Left renal pelvis (tissue), 4 donors: ENCODE results near the gene PSMD1. TPM values are rescaled to one million over a fixed set of nuclear protein-coding genes. Genes with fewer than 3 reads are reported as not detected.
"Not testable (repeated sequence)": the region's sequence is repeated elsewhere in the genome, so short reads cannot be mapped to it uniquely, and the experiment has no call there.

ENCODE experiments used
- DNase-seq, 4 donors: peaks; one replicate each; pipeline ENCODE4 v3.0.0-alpha.2; 2013; ENCODE audit warnings: low read depth in 4 of 4, low spot score in 3 of 4
- polyA plus RNA-seq, 4 donors: library from polyadenylated mRNA; unstranded; fragments of 120-200 nt; gene quantifications; one replicate each; pipeline ENCODE4 v1.2.1, GENCODE V29; 2013; ENCODE audit not compliant: insufficient read length in 4 of 4

Gene PSMD1
- polyA plus RNA-seq, 4 donors = 84.9 to 111 (median 102) TPM

DNA sequence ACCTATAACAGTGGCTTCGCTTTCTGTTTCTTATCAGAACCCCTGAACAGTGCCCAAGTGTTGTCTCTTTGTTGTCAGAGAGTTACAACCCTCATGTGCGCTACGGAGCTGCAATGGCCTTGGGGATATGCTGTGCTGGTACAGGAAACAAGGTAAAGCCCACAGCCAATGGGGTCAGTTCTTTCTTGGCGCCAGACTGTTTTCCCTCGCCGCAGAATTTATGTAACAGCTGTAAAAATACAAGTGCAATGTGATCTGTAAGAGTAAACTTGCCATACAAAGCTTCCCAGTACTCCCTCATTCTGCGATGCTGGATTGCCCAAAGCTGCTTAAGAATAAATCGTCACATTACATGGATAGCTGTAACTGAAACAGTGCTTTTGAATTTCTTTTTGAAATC is 82.0 kb downstream of the PSMD1 start:
- peak in 2 of 4 donors; percentile 67 to 81 for DNase-seq

DNA sequence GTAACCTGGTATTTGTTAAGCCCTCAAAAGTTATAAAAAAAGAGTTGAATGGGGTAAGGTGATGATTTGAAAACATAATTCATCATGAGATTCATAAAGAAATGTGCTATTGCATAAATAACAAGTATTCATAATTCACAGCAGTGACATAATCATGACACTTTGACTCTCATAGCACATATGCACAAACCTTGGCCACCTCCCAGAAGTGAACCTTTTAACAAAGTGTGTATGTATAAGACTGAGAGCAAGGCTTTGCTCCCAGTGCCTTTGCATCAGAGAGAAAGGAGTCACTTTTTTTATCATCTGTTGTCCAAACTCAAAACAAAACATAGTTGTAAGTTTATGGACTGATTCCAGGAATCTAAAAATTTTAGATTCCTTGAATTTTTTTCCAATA is 83.1 kb downstream of the PSMD1 start:
- no peak for DNase-seq

DNA sequence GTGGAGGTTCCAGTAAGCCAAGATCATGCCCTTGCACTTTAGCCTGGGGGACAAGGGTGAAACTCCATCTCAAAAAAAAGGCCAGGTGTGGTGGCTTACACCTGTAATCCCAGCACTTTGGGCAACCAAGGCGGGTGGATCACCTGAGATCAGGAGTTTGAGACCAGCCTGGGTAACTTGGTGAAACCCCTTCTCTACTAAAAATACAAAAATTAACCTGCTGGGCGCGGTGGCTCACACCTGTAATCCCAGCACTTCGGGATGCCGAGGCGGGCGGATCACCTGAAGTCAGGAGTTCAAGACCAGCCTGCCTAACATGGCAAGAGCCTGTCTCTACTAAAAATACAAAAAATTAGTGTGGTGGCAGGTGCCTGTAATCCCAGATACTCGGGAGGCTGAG is 84.1 kb downstream of the PSMD1 start:
- DNase-seq = not testable (repeated sequence)

DNA sequence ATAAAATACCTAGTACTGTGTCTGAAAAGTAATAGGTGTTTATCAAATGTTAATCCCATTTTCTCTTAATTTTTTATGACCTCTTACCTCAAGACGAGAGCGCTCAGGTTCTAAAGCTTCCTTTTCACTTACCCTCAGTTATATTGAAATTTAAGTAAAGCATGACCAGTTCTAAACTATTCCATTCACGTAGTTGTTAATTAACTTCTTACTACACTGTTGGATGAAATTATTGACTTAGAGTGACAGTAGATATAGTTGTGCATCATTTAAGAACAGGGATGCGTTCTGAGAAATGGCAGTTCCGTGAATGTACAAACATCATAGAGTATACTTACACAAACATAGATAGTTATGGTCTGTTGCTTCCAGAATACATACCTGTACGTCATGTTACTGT is 88.2 kb downstream of the PSMD1 start:
- DNase-seq = no peak

DNA sequence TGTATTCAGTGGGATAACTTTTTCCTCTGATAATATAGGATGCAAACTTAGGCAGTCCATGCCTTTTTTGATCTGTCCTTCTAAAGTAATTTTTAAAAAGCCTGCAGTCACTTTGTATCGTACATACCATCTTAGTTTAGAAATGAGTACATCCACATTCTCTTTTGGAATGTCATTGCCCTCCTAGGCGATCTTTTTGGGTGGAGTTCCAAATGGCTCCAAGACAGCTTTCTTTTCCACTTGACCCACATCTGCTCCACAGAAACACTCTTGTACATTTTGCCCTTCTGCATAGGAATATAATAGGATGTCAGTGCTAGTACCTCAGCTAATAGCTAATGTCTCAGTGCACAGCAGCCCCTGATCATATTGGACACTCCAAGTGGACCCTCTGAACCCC is 90.0 kb downstream of the PSMD1 start:
- DNase-seq = no peak

DNA sequence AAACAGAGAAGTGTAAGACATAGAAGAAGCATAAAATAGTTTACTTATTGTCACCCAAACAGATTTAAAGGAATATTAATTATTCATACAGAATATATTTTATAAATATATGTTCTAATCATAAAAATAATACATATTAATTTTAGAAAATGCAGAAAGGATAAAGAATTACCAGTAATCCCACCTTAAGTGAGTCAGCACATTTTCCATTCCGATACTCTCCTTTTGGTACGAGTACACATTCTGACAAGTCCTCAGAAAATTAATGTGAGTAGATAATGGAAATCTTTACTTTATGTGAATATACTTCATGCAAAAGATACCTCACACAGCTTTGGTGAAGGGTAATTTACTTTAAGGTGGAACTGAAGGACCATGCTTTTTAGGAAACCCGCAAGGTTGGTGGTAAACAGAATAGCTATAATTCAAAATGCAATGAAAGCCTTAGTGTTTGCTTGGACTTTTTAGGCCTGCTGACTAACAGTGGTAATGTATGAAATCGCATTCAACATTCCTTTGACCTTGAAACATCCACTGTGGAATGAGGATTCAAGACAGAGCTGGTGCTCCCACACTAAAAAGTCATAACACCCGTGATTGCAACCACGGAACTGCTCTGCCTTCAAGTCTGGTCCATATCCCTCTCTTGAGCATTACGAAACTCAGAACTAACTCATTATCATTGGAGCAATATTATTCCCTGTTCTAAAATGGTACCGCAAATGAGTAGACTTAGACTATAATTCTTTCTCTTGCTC is 96.3 kb downstream of the PSMD1 start:
- no peak for DNase-seq

DNA sequence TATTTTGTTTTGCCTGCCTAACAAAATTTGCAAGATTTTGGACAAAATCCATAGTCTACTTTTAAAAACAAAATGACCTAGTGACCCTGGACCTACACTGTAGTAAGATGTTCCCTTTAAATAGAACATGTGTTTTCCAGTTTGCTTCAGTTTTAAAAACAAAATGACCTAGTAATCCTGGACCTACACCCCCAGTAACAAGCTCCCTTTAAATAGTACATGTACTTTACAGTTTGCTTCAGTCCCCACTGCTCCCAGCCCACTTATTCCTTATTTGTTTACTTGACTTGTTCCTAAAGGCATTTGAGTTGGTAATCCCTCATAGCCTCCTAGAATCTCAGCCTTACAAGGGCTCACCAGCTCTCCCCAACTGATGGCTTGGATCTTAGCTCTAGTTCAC is 102.6 kb downstream of the PSMD1 start:
- DNase-seq = no peak

DNA sequence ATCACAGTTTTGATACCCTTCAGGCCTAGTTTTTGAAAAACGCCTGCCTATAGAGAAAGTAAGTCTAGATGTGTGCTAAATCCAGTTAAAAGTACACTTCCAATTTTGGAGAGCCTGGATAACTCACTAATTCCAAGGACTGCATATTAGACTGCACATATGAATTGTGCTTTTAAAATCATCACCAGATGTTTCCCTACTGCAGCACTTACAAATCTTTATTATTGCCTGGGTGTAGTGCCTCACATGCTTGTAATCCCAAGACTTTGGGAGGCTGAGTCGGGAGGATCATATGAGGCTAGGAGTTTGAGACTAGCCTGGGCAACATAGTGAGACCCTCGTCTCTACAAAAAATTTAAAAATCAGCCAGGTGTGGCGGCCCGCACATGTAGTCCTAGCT is 104.0 kb downstream of the PSMD1 start:
- DNase-seq = no peak

DNA sequence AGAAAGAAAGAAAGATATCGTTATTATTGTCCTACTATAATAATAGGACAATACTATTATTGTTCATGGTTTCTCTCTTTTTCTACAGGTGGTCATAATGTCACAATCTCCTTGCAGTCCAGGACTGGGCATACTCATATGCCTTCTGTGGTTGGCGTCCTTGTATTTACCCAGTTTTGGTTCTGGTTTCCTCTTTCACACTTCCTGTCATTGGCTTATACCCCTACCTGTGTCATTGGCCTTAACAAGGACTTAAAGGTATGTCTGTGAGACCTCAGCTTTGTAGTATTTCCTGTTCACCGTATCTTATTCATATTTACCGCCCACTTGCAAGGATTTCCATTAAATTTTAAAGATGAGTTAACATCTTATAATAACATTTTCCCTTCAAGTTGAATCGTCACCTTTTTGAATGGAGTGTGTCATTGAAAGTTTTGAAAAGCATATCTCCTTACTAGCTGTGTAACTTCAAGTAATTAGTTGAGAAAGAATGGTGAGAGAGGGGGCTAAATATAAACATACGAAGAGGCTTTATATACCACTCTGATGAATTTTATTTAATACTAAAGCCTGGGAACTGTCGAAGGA is 104.7 kb downstream of the PSMD1 start:
- no peak for DNase-seq

DNA sequence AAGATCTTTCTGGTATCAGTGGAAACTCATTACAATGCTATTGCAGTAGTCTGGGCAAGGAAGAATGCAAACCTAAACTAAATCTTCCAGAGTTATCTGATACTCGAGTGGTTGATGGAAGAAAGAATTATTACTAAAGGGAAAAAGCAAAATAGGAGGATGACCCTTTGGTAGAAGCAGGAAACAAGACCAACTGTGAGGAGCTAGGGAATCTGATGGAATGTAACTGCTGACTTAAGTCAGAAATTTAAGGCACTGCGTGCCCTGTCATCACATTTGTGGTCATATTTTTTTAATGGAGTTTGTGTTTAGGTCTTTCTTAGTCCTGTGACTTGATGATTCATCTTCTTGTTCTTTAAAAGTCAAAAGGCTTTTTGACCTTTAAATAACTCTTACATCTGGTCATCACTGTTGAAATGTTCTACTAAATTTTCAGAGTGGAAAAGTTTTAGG is 105.2 kb downstream of the PSMD1 start:
- peak in 2 of 4 donors; percentile 29 to 41 for DNase-seq

DNA sequence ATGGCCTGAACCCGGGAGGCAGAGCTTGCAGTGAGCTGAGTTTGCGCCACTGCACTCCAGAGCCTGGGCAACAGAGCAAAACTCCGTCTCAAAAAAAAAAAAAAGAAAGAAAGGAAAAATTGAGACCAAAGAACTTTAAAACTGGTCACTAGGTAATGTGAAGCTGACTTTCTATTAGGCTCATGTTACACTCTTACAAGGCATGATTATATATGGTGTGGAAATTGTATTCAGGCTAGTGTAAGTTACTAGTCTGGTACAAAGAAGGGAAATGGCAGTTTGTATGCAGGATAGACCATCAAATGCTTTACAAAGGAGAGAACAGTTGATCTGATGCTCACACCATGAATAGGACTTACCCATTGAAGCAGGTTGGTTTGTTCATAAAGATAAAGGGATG is 106.3 kb downstream of the PSMD1 start:
- DNase-seq = no peak

DNA sequence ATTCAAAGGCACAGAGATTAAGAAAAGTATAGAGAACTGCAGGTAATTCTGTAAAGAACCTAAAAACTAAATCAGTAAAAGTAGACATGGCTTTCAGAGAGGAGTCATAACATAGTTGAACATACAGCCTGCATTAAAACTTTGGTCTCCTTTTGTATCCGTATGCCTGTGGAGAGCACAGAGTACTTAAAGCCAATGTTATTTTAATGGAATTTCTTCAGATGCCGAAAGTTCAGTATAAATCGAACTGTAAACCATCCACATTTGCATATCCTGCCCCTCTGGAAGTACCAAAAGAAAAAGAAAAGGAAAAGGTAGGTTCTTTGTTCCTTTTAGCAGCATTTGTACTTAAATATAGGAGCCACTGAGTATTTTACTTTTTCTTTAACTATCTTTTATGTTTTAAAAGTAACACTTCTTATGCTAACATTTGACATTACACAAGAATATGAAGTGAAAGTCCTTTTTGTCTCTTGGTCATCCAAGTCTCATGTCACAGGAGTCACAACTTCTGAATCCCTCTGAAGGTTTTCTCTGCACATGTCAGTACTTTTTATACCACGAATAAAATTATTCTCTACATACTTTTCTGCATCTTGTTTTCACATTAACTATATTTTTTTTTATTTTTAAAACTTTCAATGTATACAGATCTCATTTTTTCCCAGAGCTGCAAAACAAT is 106.9 kb downstream of the PSMD1 start:
- no peak for DNase-seq

DNA sequence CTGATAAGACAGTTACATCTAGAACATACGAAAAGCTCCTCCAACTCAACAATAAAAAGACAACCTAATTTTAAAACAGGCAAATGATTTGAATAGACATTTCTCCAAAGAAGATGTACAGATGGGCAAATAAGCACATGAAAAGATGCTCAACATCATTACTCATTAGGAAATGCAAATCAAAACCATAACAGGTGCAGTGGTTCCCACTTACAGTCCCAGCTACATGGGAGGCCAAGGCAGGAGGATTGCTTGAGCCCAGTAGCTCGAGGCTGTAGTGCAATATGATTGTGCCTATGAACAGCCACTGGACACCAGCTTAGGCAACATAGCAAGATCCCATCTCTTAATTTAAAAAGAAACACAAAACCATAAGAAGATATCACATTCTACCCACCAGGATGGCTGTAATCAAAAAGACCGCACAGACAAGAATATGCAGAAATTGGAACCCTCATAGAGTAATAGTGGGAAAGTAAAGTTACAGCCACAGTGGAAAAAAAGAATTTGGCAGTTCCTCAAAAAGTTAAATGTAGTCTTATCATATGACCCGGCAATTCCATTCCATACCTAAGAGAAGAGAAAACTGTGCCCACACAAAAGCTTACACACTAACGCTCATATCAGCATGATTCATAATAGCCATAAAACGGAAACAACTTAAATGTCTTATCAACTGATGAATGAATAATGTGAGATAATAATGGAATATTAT is 111.2 kb downstream of the PSMD1 start:
- no peak for DNase-seq

DNA sequence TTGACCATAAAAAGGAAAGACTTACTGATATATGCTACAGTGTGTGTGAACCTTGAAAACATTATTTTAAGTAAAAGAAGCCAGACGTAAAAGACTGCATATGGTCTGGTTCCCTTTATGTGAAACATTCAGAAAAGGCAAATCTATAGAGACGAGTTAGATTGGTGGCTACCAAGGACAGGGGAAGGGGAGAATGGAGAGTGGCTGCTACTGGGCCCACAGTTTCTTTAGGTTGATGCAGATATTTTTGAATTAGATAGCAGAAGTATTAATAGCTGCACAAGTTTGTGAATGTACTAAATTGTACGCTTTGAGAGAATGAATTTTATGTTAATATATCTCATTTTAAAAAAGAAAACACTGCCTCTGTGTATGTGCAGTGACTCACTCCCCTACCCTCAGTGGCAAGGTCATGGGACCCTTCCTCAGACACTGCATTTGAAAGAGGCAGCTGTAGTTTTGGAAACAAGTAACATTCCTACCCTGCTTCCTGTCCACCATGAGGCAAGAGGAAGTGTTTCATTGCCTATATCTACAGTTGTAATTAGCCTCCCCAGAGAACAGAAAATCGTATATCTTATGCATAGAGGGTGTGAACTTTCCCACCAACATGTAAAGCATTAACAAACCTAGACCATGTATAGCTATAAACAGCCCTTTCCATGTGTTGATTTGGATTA is 111.9 kb downstream of the PSMD1 start:
- no peak for DNase-seq

DNA sequence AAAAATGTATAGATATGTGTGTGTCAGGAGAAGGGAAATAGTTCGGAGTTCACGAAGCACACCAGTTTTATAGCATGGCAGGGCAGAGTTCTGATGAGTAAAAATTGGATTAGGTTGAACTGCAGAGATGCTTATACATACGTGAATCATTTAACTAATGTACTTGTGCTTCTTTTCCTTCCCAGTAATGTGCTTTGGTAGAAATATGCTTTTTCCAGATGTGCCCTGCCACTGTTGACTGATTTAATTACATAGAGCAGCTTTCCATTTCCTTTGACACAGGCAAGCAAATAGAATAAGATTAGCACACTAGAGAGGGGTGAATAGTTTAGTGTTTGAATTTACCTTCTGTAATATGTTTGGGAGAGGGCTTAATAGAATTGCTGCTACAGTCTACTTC is 112.8 kb downstream of the PSMD1 start:
- no peak for DNase-seq

DNA sequence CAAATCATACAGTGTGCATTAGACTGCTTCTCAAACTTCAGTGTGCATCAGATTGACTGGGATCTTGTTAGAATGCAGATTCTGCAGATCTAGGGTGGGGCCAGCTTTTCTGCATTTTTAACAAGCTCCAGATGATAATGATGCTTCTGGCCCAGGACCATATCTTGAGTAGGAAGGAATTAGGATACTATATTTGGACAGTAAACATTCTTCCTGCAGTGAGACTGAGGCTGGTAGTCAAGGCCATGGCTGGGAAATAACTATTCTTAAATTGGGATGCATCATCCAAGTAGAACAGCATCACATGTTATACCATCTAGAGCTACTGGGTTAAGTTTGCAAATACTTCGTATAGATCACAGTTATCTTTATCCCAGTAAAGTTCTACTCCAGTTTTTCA is 113.4 kb downstream of the PSMD1 start:
- no peak for DNase-seq

DNA sequence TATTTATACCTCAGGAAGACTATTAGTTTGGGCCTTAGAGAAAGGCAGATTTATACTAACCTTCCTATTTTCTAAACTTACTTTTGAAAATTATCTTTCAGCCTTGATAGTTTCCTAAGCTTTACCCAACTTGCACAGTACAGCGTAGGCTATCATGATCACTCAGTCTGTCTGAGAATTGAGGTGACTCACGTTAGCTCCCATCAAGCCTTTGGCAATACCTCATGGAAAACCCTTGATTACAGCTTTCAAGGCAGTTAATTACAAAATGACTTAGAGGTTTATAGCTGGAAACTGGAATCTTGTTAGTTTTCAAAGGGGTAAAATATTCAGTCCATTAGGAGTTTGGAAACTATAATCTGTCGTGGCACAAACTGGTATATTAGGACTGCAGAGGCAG is 115.4 kb downstream of the PSMD1 start:
- DNase-seq = no peak

DNA sequence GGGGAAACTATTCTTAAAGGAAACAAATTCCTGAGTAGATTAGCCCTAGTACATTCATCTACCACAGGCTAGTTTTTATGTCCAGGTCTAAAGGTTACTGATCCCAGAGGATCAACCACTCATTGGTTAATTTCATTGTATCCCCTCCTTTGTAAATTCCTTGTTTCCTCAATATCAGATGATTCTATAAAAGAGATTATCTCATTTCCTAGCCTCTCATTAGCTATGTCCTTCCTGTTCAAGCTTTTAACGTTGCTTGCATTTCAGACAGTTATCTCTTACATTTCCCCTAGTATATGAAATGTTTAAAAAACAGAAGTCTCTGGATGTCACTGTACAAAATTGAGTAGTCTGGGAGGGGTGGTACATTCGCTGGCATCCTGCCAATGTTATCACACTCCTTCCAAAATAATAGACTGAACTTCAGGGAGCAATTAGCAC is 117.6 kb downstream of the PSMD1 start:
- no peak for DNase-seq

DNA sequence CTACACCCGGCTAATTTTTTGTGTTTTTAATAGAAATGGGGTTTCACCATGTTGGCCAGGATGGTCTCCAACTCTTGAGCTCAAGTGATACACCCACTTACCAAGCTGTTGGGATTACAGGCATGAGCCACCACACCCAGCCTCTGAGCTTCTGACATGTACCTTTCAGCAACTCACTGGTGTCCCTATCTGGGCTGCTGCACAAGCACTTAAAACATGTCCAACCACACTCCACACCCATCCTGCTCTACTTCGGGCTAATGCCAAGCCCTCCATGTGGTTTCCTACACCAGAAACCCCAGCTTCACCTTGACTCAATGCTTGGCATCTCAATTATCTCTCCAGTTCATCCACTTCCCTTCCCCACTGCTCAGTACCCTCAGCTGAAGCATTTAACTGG is 119.4 kb downstream of the PSMD1 start:
- no peak for DNase-seq

DNA sequence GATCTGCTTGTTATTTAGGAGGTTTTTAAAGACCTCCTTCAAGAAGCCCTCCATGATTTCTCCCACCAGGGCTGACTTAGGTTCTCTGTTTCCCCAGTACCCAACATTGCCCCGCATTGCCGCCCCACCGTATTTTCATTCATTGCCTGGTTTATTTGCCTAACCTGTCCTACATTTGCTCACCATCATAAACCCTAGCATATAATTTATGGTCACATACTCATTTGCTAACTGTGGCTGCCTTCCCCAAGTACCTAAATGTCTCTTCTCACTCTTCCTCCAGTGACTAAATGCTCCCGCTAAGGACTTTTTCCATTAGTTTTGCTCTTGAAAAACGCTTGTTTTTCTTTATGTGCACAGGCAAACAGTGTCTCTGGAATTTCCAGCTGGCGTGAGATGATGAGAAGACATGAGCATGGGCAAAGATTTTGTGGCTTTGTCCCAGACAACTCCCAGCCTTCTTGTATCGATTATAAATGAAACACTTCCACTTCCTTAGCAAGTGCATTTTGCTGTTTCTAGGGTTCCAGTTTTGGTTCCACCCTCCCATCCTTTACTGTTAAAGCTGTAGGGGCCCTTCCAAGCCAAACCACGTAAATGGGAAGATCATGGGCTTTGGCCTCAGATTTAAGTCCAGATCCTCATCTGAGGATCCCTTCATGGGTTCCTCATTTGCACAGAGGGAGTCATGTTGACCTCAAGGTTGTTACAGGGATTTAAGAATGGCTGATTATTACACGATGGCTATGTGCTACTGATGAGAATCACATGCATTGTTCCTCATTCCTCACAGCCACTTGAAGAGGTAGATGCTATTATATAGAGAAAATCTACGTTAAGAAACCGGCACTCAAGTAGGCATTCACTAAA is 120.7 kb downstream of the PSMD1 start:
- no peak for DNase-seq
